ENCODE data around the gene BOLA3.

Gene BOLA3

DNA sequence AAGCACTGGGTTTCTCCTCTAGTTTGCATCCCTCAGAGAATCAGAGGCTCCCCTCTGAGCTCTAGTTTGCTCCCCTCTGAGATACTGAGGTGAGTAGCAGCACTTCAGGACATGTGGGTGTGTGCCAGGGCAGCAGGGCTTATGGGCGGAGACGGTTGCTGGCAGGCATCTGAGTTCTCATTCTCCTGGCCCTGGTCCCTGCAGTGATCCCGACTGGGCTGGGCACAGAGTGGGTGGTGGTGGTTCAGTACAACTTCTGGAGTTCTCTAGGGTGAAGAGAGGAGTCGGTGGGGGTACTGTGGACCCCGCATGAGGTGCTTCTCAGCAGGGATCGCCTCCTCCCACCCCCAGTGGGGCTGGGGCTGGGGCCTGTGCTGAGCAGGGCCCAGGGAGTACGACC is 47.9 kb downstream of the BOLA3 start:
- in situ Hi-C loops (cut with HindIII; ENCODE audit: low pct_ligation_motif_present, low sequenced_read_pairs): no loop called here
- H3K27me3 ChIP-seq (replicated peaks): no peaks in the 10 kb centered on the region
- no peak overlapping the region for H3K4me3 ChIP-seq (ENCODE audit: low read depth, low read length)
- no peak overlapping the region for H3K27ac ChIP-seq
- TF ChIP-seq, protein P1, sequence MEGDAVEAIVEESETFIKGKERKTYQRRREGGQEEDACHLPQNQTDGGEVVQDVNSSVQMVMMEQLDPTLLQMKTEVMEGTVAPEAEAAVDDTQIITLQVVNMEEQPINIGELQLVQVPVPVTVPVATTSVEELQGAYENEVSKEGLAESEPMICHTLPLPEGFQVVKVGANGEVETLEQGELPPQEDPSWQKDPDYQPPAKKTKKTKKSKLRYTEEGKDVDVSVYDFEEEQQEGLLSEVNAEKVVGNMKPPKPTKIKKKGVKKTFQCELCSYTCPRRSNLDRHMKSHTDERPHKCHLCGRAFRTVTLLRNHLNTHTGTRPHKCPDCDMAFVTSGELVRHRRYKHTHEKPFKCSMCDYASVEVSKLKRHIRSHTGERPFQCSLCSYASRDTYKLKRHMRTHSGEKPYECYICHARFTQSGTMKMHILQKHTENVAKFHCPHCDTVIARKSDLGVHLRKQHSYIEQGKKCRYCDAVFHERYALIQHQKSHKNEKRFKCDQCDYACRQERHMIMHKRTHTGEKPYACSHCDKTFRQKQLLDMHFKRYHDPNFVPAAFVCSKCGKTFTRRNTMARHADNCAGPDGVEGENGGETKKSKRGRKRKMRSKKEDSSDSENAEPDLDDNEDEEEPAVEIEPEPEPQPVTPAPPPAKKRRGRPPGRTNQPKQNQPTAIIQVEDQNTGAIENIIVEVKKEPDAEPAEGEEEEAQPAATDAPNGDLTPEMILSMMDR (IDR thresholded peaks at IDR 0.05; ENCODE audit: low read depth, low read length, missing control alignments): no peak
- H3K36me3 ChIP-seq (replicated peaks): peaks cover 7% of the 10 kb centered on the region
- no peak for DNase-seq

DNA sequence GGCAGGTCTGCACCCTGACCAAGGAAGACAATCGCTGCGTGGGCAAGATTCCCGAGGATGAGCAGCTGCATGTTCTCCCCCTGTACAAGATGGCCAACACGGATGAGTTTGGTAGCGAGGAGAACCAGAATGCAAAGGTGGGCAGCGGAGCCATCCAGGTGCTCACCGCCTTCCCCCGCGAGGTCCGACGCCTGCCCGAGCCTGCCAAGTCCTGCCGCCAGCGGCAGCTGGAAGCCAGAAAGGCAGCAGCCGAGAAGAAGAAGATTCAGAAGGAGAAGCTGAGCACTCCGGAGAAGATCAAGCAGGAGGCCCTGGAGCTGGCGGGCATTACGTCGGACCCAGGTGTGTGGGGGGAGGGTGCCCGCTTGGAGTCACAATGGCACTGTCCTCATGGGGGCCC is 48.4 kb downstream of the BOLA3 start:
- Histone ChIP-seq H3K27me3 (replicated peaks) (no peaks in the 10 kb centered on the region), H3K36me3 (replicated peaks) (peaks cover 7% of the 10 kb centered on the region), H3K27ac (no peak overlapping the region), H3K4me3 (ENCODE audit: low read depth, low read length) (no peak overlapping the region)
- in situ Hi-C loops (cut with HindIII; ENCODE audit: low pct_ligation_motif_present, low sequenced_read_pairs): no loop called here
- DNase-seq: no peak
- TF ChIP-seq, protein P1 (IDR thresholded peaks at IDR 0.05; ENCODE audit: low read depth, low read length, missing control alignments): no peak

DNA sequence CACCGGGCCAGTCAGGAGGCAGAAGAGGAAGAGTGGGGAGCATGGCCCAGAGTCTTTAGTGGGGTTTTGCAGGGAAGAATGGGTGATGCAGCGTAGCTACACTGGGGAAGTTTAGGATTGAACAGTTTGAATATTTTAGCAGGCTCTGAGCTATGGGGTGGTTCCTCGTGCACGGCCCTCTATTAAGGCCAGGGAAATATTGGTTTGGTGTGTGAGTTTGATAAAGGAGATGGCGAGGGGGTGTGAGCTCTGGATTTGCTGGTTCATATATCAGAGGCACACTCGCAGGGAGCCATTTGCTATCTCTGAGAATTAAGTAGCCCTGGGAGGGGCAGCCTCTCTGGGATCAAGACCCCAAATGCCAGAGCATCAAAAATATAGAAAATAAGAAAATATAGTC is 50.1 kb downstream of the BOLA3 start:
- no peak overlapping the region for H3K4me3 ChIP-seq (ENCODE audit: low read depth, low read length)
- TF ChIP-seq, protein P1 (IDR thresholded peaks at IDR 0.05; ENCODE audit: low read depth, low read length, missing control alignments): no peak
- H3K27ac ChIP-seq: no peak overlapping the region
- H3K27me3 ChIP-seq (replicated peaks): no peaks in the 10 kb centered on the region
- H3K36me3 ChIP-seq (replicated peaks): peaks cover 12% of the 10 kb centered on the region
- in situ Hi-C loops (cut with HindIII; ENCODE audit: low pct_ligation_motif_present, low sequenced_read_pairs): no loop called here
- DNase-seq: no peak

DNA sequence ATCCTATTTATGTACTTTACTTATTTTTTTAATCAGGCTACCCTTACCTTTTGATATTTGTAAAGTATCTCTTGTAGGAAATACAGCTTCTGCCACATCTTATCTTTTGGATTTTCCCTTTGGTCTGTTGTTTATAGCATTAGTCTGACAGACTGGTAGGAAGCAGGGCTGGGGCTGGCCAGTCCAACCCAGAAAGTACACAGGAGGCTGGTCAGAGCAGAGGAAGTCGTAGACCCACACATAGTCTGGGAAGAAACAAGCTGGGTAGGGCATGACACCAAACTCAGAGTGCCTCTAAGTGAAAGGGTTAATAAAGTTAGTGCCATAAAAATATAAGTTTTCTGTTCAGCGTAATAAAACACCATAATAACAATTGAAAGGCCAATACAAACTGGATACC is 51.7 kb downstream of the BOLA3 start:
- DNase-seq: no peak
- in situ Hi-C loops (cut with HindIII; ENCODE audit: low pct_ligation_motif_present, low sequenced_read_pairs): no loop called here
- TF ChIP-seq, protein P1 (IDR thresholded peaks at IDR 0.05; ENCODE audit: low read depth, low read length, missing control alignments): no peak
- Histone ChIP-seq H3K27me3 (replicated peaks) (no peaks in the 10 kb centered on the region), H3K36me3 (replicated peaks) (peaks cover 17% of the 10 kb centered on the region), H3K27ac (no peak overlapping the region), H3K4me3 (ENCODE audit: low read depth, low read length) (no peak overlapping the region)

DNA sequence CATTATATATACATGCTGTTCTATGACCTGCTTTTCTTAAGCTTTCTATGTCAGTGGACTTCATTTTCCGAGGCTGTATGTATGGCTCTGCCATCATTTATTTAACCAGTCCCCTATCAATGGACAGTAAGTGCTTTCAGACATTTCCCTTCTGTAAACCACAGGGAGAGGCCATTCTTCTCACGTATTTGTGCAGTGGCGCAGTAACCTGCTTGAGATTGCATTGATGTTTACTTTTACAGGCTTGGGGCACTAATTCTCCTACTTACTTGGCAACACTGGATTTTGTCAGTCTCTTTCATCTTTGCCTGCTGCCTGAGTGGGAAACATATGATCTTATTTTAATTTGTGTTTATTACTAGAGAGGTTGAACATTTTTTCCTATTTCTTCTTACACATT is 52.1 kb downstream of the BOLA3 start:
- TF ChIP-seq, protein P1 (IDR thresholded peaks at IDR 0.05; ENCODE audit: low read depth, low read length, missing control alignments): no peak
- Histone ChIP-seq H3K36me3 (replicated peaks) (peaks cover 15% of the 10 kb centered on the region), H3K27me3 (replicated peaks) (no peaks in the 10 kb centered on the region), H3K27ac (no peak overlapping the region), H3K4me3 (ENCODE audit: low read depth, low read length) (no peak overlapping the region)
- DNase-seq: no peak
- in situ Hi-C loops (cut with HindIII; ENCODE audit: low pct_ligation_motif_present, low sequenced_read_pairs): no loop called here

DNA sequence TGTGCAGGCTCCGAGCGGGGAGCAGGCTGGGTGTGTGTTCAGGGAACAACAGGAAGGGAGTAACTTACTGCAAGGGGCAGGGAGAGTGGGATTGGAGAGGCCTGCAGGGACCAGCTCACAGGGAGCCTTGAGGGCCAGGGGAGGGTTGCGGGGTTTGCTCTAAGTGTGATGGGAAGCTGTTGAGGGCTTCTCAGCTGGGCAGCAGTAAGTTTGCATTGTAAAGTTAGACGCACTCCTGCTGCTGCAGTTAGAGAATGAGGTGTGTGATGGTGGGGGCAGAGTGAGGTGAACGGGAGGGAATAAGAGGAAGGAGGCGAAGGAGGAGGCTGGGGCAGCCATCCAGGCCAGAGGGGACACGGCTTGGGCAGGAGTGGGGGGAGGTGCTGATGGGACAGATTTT is 53.4 kb downstream of the BOLA3 start:
- no peak for DNase-seq
- H3K27ac ChIP-seq: no peak overlapping the region
- in situ Hi-C loops (cut with HindIII; ENCODE audit: low pct_ligation_motif_present, low sequenced_read_pairs): no loop called here
- H3K36me3 ChIP-seq (replicated peaks): peaks cover 12% of the 10 kb centered on the region
- TF ChIP-seq, protein P1 (IDR thresholded peaks at IDR 0.05; ENCODE audit: low read depth, low read length, missing control alignments): no peak
- no peak overlapping the region for H3K4me3 ChIP-seq (ENCODE audit: low read depth, low read length)
- H3K27me3 ChIP-seq (replicated peaks): no peaks in the 10 kb centered on the region

Measured in brain microvascular endothelial cell (primary cell).